GM21576 (cell line): ENCODE data around the gene ANKS1A.

Experiments used
- ATAC-seq: cut with Tn5 transposase; IDR thresholded peaks from one replicate; pipeline ENCODE4 v1.9.1; 2021; ENCODE audit warnings: mild to moderate bottlenecking, moderate library complexity; ENCODE audit not compliant: unreplicated experiment

ANKS1A gene

GRCh38 chr6:35018746-35019145 lies 129.7 kb downstream of the ANKS1A start:
- no peak for ATAC-seq

- ATAC-seq, result no peak
Measured at GRCh38 chr6:35019171-35019570, 130.1 kb downstream of the ANKS1A start.

- ATAC-seq, result no peak
Measured at GRCh38 chr6:35019831-35020230, 130.8 kb downstream of the ANKS1A start.

- no peak for ATAC-seq
Measured at GRCh38 chr6:35021004-35021403, 131.9 kb downstream of the ANKS1A start.

GRCh38 chr6:35023091-35024000 lies 134.3 kb downstream of the ANKS1A start:
- no peak for ATAC-seq

- ATAC-seq, result no peak
Measured at GRCh38 chr6:35024551-35025054, 135.5 kb downstream of the ANKS1A start.

- no peak for ATAC-seq
Measured at GRCh38 chr6:35025232-35026188, 136.5 kb downstream of the ANKS1A start.

GRCh38 chr6:35026434-35027222 lies 137.6 kb downstream of the ANKS1A start:
- no peak for ATAC-seq

- no peak for ATAC-seq
Measured at GRCh38 chr6:35027807-35028206, 138.8 kb downstream of the ANKS1A start.

GRCh38 chr6:35028781-35029769 lies 140.0 kb downstream of the ANKS1A start:
- no peak for ATAC-seq

GRCh38 chr6:35030099-35030498 lies 141.0 kb downstream of the ANKS1A start:
- no peak for ATAC-seq

- no peak for ATAC-seq
Measured at GRCh38 chr6:35031611-35032529, 142.8 kb downstream of the ANKS1A start.

GRCh38 chr6:35033683-35034082 lies 144.6 kb downstream of the ANKS1A start:
- no peak for ATAC-seq

- ATAC-seq, result no peak
Measured at GRCh38 chr6:35034411-35035191, 145.5 kb downstream of the ANKS1A start.

- ATAC-seq, result no peak
Measured at GRCh38 chr6:35035481-35036030, 146.5 kb downstream of the ANKS1A start.

GRCh38 chr6:35036059-35036827 lies 147.2 kb downstream of the ANKS1A start:
- ATAC-seq, result no peak
